ENCODE measurements around the gene MDN1.
"Not testable (repeated sequence)": the region's sequence is repeated elsewhere in the genome, so short reads cannot be mapped to it uniquely, and the experiment has no call there.

Gene MDN1

GRCh38 chr6:89813422-89813821, 6.2 kb downstream of the MDN1 start:
- DNase-seq (ENCODE audit: low spot score): not testable (repeated sequence)

GRCh38 chr6:89807581-89807980, 12.0 kb downstream of the MDN1 start:
- no peak for DNase-seq (ENCODE audit: low spot score)

GRCh38 chr6:89805814-89806371, 13.7 kb downstream of the MDN1 start:
- DNase-seq (ENCODE audit: low spot score): no peak

GRCh38 chr6:89803271-89803670, 16.3 kb downstream of the MDN1 start:
- no peak for DNase-seq (ENCODE audit: low spot score)

- no peak for DNase-seq (ENCODE audit: low spot score)
Observed at GRCh38 chr6:89799756-89800155, 19.8 kb downstream of the MDN1 start.

- no peak for DNase-seq (ENCODE audit: low spot score)
Observed at GRCh38 chr6:89799096-89799495, 20.5 kb downstream of the MDN1 start.

GRCh38 chr6:89797317-89797716, 22.3 kb downstream of the MDN1 start:
- DNase-seq (ENCODE audit: low spot score): no peak

- DNase-seq (ENCODE audit: low spot score): no peak
Observed at GRCh38 chr6:89794324-89794723, 25.3 kb downstream of the MDN1 start.

GRCh38 chr6:89793586-89793985, 26.0 kb downstream of the MDN1 start:
- no peak for DNase-seq (ENCODE audit: low spot score)

- peak; percentile 44 for DNase-seq (ENCODE audit: low spot score)
Observed at GRCh38 chr6:89792881-89793280, 26.7 kb downstream of the MDN1 start.

- no peak for DNase-seq (ENCODE audit: low spot score)
Observed at GRCh38 chr6:89790403-89790802, 29.2 kb downstream of the MDN1 start.

- no peak for DNase-seq (ENCODE audit: low spot score)
Observed at GRCh38 chr6:89789980-89790379, 29.6 kb downstream of the MDN1 start.

GRCh38 chr6:89787660-89788328, 31.8 kb downstream of the MDN1 start:
- no peak for DNase-seq (ENCODE audit: low spot score)

GRCh38 chr6:89786970-89787369, 32.6 kb downstream of the MDN1 start:
- no peak for DNase-seq (ENCODE audit: low spot score)

- no peak for DNase-seq (ENCODE audit: low spot score)
Observed at GRCh38 chr6:89784838-89785237, 34.8 kb downstream of the MDN1 start.

GRCh38 chr6:89783293-89783692, 36.3 kb downstream of the MDN1 start:
- not testable (repeated sequence) for DNase-seq (ENCODE audit: low spot score)

- DNase-seq (ENCODE audit: low spot score): no peak
Observed at GRCh38 chr6:89782222-89782621, 37.4 kb downstream of the MDN1 start.

GRCh38 chr6:89781070-89782034, 38.2 kb downstream of the MDN1 start:
- DNase-seq (ENCODE audit: low spot score): no peak

GRCh38 chr6:89777455-89777854, 42.1 kb downstream of the MDN1 start:
- no peak for DNase-seq (ENCODE audit: low spot score)

GRCh38 chr6:89776583-89777233, 42.9 kb downstream of the MDN1 start:
- no peak for DNase-seq (ENCODE audit: low spot score)

GRCh38 chr6:89775150-89775549, 44.4 kb downstream of the MDN1 start:
- DNase-seq (ENCODE audit: low spot score): no peak

GRCh38 chr6:89769572-89769971, 50.0 kb downstream of the MDN1 start:
- DNase-seq (ENCODE audit: low spot score): no peak
